ENCODE data around the gene STARD13. TPM values are rescaled to one million over a fixed set of nuclear protein-coding genes. Genes with fewer than 3 reads are reported as not detected.

STARD13 gene
- total and polyA plus RNA-seq, 4 donors = 14.2 to 51.4 (median 22.2) TPM

DNA sequence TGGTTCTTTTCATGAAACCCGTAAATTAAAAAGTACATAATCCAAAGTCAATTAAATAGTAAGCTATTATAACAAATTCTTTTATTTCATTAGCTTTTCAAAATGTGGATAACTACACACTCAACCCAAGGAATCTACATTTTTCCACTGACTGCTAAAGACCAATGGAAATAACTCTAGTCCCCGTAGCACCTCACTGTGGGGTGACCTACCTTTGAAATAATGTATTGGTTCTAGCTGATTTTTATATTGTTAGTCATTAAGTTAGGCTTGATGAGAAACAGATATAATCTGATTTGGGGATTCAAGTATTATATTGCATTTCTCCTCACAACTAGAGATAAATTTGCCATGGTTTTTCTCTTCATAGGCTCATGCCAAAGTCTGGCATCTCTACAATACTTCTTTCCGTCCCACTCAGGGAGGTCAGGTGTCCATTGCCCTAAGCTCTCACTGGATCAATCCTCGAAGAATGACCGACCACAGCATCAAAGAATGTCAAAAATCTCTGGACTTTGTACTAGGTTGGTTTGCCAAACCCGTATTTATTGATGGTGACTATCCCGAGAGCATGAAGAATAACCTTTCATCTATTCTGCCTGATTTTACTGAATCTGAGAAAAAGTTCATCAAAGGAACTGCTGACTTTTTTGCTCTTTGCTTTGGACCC, 232.0 kb downstream of the STARD13 start:
- Histone ChIP-seq H3K27ac (ENCODE audit: low read depth, low read length) (peak overlapping the region; percentile 70), H3K27me3 (ENCODE audit: control insufficient read depth, insufficient read depth, low read length) (no peaks in the 10 kb centered on the region), H3K4me1 (ENCODE audit: control insufficient read depth, insufficient read depth, low read length) (peaks cover 6% of the 10 kb centered on the region), H3K9me3 (ENCODE audit: control insufficient read depth, insufficient read depth, low read length) (no peaks in the 10 kb centered on the region), H3K36me3 (ENCODE audit: control insufficient read depth, insufficient read depth, low read length) (no peaks in the 10 kb centered on the region), H3K4me3 (ENCODE audit: low read depth, low read length) (no peak overlapping the region)
- DNase-seq (ENCODE audit: low read depth in 4 of 6, low spot score in 6 of 6) = no peak
- WGBS (ENCODE audit: insufficient coverage) = 83% methylated on average over 3 of the region's 7 CpGs

Data from spinal cord (tissue), 10 donors.